Mesothelial cell of epicardium (in vitro differentiated cells): ENCODE measurements around the gene TMEM225. TPM values are rescaled to one million over a fixed set of nuclear protein-coding genes. Genes with fewer than 3 reads are reported as not detected.

Experiments used
- DNase-seq, 2 experiments: peaks; one replicate each; pipeline ENCODE4 v3.0.0; 2021; ENCODE audit warnings: low spot score in 2 of 2; ENCODE audit not compliant: unreplicated experiment in 2 of 2
- H3K27ac Mint-ChIP-seq: 2 replicates; pipeline ENCODE4 v1.8.0; 2021; ENCODE audit warnings: mixed read lengths
- H3K27me3 Mint-ChIP-seq: 2 replicates; pipeline ENCODE4 v1.8.0; 2021; ENCODE audit warnings: low read depth, mixed read lengths
- H3K36me3 Mint-ChIP-seq: 2 replicates; pipeline ENCODE4 v1.8.0; 2021; ENCODE audit warnings: mixed read lengths
- H3K4me1 Mint-ChIP-seq: 2 replicates; pipeline ENCODE4 v1.8.0; 2021; ENCODE audit warnings: mixed read lengths
- H3K4me3 Mint-ChIP-seq: 2 replicates; pipeline ENCODE4 v1.8.0; 2021; ENCODE audit warnings: mild to moderate bottlenecking, moderate library complexity, mixed read lengths
- H3K9me3 Mint-ChIP-seq: 2 replicates; pipeline ENCODE4 v1.8.0; 2021; ENCODE audit warnings: mixed read lengths
- total RNA-seq: library from RNA; stranded (reverse); gene quantifications from 3 replicates; pipeline ENCODE4 v1.2.1, GENCODE V29; 2021
- TF ChIP-seq, protein P1 (sequence below): fragments of 200-600 bp; sonication (generic); IDR thresholded peaks from one replicate; pipeline ENCODE4 v1.5.0; 2021; ENCODE audit warnings: antibody characterized with exemption; ENCODE audit not compliant: unreplicated experiment

The TMEM225 gene
- total RNA-seq, 1 donor from 2014 or later, result not detected

DNA sequence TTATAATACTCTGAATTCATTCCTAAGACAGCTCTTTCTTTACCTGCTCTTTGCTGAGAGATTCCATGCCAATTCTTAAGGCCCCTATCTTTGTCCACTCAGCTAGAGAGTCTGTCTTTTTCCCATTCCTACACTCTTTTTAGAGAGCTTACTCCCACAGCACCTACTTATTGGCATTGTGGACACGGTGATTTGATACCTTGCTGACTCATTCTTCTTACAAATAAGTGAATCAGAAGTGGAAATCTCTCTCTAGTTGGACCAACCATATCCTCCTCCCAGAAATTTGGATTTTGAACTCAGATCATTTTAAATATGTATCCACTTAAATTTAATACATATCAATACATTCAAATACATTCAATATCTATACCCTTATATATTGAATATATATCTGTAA, 46.8 kb downstream of the TMEM225 start:
- TF ChIP-seq, protein P1, sequence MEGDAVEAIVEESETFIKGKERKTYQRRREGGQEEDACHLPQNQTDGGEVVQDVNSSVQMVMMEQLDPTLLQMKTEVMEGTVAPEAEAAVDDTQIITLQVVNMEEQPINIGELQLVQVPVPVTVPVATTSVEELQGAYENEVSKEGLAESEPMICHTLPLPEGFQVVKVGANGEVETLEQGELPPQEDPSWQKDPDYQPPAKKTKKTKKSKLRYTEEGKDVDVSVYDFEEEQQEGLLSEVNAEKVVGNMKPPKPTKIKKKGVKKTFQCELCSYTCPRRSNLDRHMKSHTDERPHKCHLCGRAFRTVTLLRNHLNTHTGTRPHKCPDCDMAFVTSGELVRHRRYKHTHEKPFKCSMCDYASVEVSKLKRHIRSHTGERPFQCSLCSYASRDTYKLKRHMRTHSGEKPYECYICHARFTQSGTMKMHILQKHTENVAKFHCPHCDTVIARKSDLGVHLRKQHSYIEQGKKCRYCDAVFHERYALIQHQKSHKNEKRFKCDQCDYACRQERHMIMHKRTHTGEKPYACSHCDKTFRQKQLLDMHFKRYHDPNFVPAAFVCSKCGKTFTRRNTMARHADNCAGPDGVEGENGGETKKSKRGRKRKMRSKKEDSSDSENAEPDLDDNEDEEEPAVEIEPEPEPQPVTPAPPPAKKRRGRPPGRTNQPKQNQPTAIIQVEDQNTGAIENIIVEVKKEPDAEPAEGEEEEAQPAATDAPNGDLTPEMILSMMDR, result no peak
- Mint-ChIP-seq H3K9me3 (no peaks in the 10 kb centered on the region), H3K36me3 (no peaks in the 10 kb centered on the region), H3K27me3 (no peaks in the 10 kb centered on the region), H3K4me3 (no peak overlapping the region), H3K4me1 (peaks cover 6% of the 10 kb centered on the region), H3K27ac (no peak overlapping the region)
- no peak for DNase-seq

DNA sequence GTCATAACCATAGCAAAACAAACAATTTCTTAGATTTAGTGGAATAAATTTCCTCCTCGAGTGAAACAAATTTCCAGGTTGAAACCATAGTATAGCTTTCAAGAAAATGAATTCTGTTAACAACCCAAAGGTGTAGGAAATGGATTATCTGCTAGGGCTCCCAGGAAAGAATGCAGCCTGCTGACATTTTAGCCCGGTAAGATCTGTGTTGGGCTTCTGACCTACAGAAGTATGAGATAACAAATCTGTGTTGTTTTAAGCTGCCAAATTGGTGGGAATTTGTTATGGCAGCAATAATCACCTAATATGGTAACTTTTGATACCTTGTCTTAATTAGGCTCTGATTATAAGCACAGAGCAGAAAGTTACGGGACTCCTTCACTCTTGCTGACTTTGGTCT, 47.3 kb downstream of the TMEM225 start:
- Mint-ChIP-seq H3K36me3 (no peaks in the 10 kb centered on the region), H3K9me3 (no peaks in the 10 kb centered on the region), H3K4me3 (no peak overlapping the region), H3K4me1 (peaks cover 6% of the 10 kb centered on the region), H3K27me3 (no peaks in the 10 kb centered on the region), H3K27ac (no peak overlapping the region)
- TF ChIP-seq, protein P1, result no peak
- no peak for DNase-seq

DNA sequence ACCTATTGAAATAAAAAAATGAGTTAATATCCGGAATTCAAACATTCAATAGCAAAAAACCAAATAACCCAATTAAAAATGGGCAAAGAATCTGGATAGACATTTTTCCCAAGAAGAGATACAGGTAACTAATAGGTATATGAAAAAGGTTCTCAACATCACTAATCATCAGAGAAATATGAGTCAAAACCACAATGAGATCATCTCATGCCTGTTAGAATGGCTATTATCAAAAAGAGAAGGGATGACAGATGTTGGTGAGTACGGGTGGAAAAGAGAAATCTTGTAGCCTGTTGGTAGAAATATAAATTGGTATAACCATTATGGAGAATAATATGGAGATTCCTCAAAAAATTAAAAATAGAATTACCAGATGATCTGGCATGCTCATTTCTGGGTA, 52.4 kb downstream of the TMEM225 start:
- Mint-ChIP-seq H3K4me1 (peaks cover 2% of the 10 kb centered on the region), H3K27me3 (peaks cover 2% of the 10 kb centered on the region), H3K4me3 (no peak overlapping the region), H3K36me3 (no peaks in the 10 kb centered on the region), H3K27ac (no peak overlapping the region), H3K9me3 (peaks cover 6% of the 10 kb centered on the region)
- TF ChIP-seq, protein P1, result no peak
- DNase-seq, result no peak

Other genes starting within 250 kb of the TMEM225 start
- 0.14 to 0.35 TPM (median 0.22 TPM) in 3 replicates for gene SCN3B, start 231.0 kb downstream of the TMEM225 start, total RNA-seq
- 19.4 to 23.4 TPM (median 23.3 TPM) in 3 replicates for gene ZNF202, start 144.0 kb downstream of the TMEM225 start, total RNA-seq
- gene OR6X1, start 131.2 kb downstream of the TMEM225 start, total RNA-seq, result not detected in 3 replicates
- gene OR6M1, start 79.3 kb downstream of the TMEM225 start, total RNA-seq, result not detected in 3 replicates
- 0.07 to 0.20 TPM (median 0.11 TPM) in 3 replicates for gene OR8D4, start 16.5 kb upstream of the TMEM225 start, total RNA-seq
- gene OR4D5, start 53.9 kb upstream of the TMEM225 start, total RNA-seq, result not detected in 3 replicates
- gene OR6T1, start 58.2 kb upstream of the TMEM225 start, total RNA-seq, result not detected in 3 replicates
- not detected in 3 replicates for gene OR10S1, start 92.1 kb upstream of the TMEM225 start, total RNA-seq
- gene OR10G6, start 109.5 kb upstream of the TMEM225 start, total RNA-seq, result not detected in 3 replicates
- not detected in 3 replicates for gene OR10G4, start 127.3 kb upstream of the TMEM225 start, total RNA-seq
- gene OR10G9, start 137.3 kb upstream of the TMEM225 start, total RNA-seq, result not detected in 3 replicates
- gene OR10G8, start 141.1 kb upstream of the TMEM225 start, total RNA-seq, result not detected in 3 replicates
- gene OR10G7, start 155.7 kb upstream of the TMEM225 start, total RNA-seq, result not detected in 3 replicates
- gene VWA5A, start 229.8 kb upstream of the TMEM225 start, total RNA-seq, result 13.4 to 14.2 TPM (median 14.2 TPM) in 3 replicates